ENCODE measurements around the gene CHST8. TPM values are rescaled to one million over a fixed set of nuclear protein-coding genes. Genes with fewer than 3 reads are reported as not detected.

The CHST8 gene
- total and polyA plus RNA-seq, 2 of the 13 experiments (the other 11 are each of a cell fraction or from before 2014, with no cell fraction given): not detected

- no peaks in the 10 kb centered on the region for H4K20me1 ChIP-seq (ENCODE audit: insufficient read depth, low read length)
- no peaks in the 10 kb centered on the region for H3K79me2 ChIP-seq (ENCODE audit: insufficient read depth, low read length)
- ChIA-PET CTCF (ENCODE audit: low intra/inter-chr PET ratio, low total read pairs) (no interaction called here), POLR2A (no interaction called here)
- no peak for FAIRE-seq
- H3K27ac ChIP-seq (ENCODE audit: extremely low read length, insufficient read depth, low read length): no peak overlapping the region
- TF ChIP-seq, protein P1, sequence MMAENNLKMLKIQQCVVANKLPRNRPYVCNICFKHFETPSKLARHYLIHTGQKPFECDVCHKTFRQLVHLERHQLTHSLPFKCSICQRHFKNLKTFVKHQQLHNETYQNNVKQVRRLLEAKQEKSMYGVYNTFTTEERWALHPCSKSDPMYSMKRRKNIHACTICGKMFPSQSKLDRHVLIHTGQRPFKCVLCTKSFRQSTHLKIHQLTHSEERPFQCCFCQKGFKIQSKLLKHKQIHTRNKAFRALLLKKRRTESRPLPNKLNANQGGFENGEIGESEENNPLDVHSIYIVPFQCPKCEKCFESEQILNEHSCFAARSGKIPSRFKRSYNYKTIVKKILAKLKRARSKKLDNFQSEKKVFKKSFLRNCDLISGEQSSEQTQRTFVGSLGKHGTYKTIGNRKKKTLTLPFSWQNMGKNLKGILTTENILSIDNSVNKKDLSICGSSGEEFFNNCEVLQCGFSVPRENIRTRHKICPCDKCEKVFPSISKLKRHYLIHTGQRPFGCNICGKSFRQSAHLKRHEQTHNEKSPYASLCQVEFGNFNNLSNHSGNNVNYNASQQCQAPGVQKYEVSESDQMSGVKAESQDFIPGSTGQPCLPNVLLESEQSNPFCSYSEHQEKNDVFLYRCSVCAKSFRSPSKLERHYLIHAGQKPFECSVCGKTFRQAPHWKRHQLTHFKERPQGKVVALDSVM (CRISPR knock-in tag; IDR thresholded peaks at IDR 0.05): no peak
- TF ChIP-seq FOXC1 (CRISPR knock-in tag; IDR thresholded peaks at IDR 0.05; ENCODE audit: borderline replicate concordance) (no peak), STAG1 (CRISPR knock-in tag; IDR thresholded peaks at IDR 0.05) (peak; percentile 15; the same call in 1 of the 2 replicates), RFX3 (CRISPR knock-in tag; IDR thresholded peaks at IDR 0.05) (no peak), ZNF563 (CRISPR knock-in tag; IDR thresholded peaks at IDR 0.05) (no peak), KDM2A (CRISPR knock-in tag; IDR thresholded peaks at IDR 0.05; ENCODE audit: borderline replicate concordance, low read depth) (no peak)
- TF ChIP-seq, protein P2, sequence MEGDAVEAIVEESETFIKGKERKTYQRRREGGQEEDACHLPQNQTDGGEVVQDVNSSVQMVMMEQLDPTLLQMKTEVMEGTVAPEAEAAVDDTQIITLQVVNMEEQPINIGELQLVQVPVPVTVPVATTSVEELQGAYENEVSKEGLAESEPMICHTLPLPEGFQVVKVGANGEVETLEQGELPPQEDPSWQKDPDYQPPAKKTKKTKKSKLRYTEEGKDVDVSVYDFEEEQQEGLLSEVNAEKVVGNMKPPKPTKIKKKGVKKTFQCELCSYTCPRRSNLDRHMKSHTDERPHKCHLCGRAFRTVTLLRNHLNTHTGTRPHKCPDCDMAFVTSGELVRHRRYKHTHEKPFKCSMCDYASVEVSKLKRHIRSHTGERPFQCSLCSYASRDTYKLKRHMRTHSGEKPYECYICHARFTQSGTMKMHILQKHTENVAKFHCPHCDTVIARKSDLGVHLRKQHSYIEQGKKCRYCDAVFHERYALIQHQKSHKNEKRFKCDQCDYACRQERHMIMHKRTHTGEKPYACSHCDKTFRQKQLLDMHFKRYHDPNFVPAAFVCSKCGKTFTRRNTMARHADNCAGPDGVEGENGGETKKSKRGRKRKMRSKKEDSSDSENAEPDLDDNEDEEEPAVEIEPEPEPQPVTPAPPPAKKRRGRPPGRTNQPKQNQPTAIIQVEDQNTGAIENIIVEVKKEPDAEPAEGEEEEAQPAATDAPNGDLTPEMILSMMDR (CRISPR knock-in tag; IDR thresholded peaks at IDR 0.05): peak; percentile 33; the same call in 1 of the 2 replicates
- DNase-seq (ENCODE audit: low spot score): no peak
- peaks cover 2 to 41% of the 10 kb centered on the region in 2 experiments; a peak in 4 of 5 replicates for H3K27me3 ChIP-seq (ENCODE audit: control insufficient read depth in 1 of 2, insufficient read depth in 2 of 2, low read length in 2 of 2)
- H3K4me1 ChIP-seq (ENCODE audit: insufficient read depth, low read length): no peaks in the 10 kb centered on the region
- H2AFZ ChIP-seq (ENCODE audit: low read length): no peak overlapping the region
- 30% methylated on average over 13 of the region's 27 CpGs for WGBS (ENCODE audit: low lambda C conversion rate)
- H3K4me2 ChIP-seq (ENCODE audit: low read depth, low read length): no peak overlapping the region
- in situ Hi-C loops (cut with HindIII; ENCODE audit: extremely low pct_ligation_motif_present, low pct_unique_long_range_greater_than_20kb): no loop called here
- H3K9ac ChIP-seq (ENCODE audit: insufficient read depth, low read depth, low read length): no peak overlapping the region
- H3K4me3 ChIP-seq (replicated peaks in 1 of 3; ENCODE audit: insufficient read depth in 1 of 3, low read depth in 2 of 3, low read length in 3 of 3): no peak overlapping the region
- H3K36me3 ChIP-seq (replicated peaks in 1 of 2; ENCODE audit: control insufficient read depth in 1 of 2, insufficient read depth in 2 of 2, low read length in 2 of 2): no peaks in the 10 kb centered on the region
- intact Hi-C loops (cut with micrococcal nuclease; ENCODE audit: unreplicated experiment): no loop called here
- no TSS peak for BruUV-seq (replicated peaks)
- ATAC-seq: peak; percentile 56
- no peaks in the 10 kb centered on the region for H3K9me3 ChIP-seq (ENCODE audit: low read length)
Observed at GRCh38 chr19:33752018-33752800, 130.5 kb downstream of the CHST8 start.

Data from HepG2 (cell line).